CD4-positive, alpha-beta T cell treated with Interleukin-17A for 4 hours (primary cell): ENCODE data around the gene HTRA1.
A peak's percentile ranks its signal among the peaks of the same experiment; 100 is the strongest.

ENCODE experiments used
- DNase-seq: peaks from one replicate; pipeline ENCODE4 v3.0.0-alpha.2; 2020; ENCODE audit warnings: mixed read lengths

The HTRA1 gene

DNA sequence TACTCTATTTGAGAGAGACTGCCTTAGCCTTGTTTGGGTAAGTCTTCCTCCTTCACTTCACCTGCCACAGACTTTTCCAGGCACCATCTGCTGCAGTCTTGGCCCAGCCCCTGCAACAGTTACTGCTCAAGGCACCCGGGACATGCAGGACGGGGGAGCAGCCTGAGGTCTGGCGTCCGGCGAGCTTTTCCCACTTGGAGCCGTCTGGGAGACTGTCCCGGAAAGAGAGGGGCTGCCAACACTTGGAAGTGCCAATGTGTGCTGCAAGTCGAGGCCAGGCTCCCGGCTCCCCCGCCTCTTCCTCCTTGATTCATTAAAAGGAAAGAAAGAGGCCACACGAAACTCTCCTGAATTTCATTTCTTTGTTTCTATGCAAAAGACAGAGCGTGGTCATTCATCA lies 13.7 kb downstream of the HTRA1 start:
- no peak for DNase-seq

DNA sequence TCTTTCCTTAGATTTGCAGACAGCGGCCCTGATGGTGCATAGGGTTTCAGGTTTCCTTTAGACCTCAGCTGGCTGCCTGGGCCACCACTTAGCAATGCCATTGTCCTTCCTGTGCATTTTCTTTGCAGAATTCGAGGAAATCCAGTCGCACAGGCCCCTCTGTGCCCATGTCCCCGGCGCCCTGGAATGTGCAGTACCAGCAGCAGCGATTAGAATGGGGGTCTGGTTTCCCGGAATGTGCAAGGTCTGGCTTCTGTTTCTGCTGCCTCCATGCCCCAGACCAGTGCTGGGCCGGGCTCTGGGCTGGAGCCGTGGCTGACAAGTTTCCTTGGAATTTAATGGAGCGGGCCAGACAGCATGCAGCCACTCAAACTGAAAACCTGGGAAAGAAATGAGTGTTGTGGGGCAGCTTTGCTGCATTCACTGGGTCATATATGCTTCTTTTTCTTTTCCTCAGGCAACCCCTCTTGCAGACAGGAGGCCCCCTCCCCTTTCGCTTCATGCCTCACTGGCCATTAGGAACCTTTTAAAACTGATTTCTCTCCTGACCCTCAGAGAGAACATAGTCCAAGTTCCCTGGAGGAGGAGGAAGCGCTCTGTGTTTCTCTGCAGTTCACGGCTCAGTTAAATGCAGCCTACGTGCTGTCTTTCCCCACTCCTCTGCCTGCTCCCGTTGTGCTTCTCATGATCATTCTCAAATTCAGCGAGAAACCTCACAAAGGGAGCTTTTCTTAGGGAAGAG lies 14.4 kb downstream of the HTRA1 start:
- DNase-seq, result no peak

DNA sequence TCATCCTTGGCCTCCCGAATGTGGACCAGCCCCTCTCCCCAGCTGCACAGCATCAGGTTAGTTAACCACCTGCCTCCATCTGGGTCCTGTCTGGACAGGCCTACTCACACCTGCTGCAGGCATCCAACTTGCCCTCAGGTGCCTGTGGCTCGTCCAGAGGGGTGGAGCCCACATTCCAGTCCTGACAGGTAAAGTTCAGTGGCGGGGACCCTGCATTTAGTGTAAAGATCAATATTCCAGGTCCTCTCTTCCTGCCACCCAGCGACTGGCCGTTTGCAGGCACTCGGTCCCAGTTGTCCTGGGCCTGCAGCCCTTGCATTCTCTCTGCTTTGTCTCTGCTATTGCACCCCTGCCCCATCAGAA lies 15.0 kb downstream of the HTRA1 start:
- DNase-seq, result no peak

DNA sequence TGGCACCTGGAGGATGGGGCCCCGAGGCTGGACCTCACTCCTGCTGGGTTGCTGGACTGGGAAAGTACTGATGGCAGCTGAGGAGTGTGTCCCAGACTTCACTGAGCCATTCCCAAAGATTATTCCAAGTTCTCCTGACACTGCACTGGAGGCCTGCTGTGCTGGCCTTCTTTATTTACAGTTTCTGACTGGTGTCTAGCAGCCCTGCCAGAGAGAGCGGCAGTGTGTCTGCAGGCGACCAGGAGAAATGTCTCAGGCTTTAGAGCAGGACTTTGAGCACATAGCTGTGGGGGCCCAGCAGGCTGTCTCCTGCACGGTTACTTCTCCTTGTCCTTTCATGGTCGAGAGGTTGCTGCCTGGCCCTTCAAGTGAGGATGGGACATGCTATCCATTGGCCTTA lies 16.1 kb downstream of the HTRA1 start:
- no peak for DNase-seq

DNA sequence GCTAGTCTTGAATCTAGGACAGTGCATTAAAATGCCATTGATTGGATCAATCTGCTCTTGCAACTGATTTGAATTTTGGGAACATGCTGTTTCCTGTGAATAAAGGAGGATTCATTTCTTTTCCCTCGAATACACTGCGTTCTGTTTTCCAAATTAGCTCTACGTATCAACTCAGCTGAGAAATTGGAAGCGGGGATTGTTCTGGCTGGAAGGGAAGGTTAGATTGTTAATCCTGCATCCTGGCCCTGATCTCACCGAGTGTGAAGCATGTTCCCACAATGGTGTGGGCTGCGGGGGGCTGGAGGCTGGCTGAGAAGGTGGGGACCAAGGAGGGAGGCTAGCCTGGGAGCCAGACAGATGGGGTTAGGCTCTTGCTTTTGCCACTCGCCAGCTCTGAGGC lies 17.6 kb downstream of the HTRA1 start:
- DNase-seq, result no peak

DNA sequence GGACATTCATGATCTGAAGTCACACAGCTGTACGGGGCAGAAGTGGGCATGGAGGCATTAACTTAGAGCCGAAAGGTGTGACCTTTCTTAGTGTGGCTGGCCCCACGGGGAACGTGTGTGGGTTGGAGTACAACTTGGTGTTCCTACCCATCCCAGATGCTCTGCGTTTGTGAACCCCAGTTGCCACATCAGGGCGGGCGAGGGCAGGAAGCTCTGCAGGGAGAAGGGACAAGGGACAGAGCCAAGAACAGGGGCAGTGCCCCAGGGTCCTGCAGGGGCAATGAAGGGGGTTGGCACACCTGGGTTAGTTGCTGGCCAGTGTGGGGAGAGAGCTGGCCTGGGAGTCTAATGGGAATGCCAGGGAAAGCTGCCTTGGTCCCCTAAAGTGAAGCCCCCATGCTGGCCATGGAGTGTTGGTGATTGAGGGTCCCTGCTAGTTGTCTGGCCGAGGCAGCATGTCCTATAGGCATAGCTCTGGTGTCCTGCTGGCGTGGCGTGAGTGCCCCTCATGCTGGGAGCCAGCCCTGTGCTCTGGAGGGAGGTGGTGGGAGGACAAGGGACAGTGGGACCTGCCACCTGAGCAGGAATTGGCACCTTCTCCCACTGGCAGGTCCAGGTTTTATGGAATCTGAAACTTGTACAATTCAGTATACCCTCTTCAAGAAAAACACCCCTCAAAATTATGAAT lies 18.9 kb downstream of the HTRA1 start:
- no peak for DNase-seq

DNA sequence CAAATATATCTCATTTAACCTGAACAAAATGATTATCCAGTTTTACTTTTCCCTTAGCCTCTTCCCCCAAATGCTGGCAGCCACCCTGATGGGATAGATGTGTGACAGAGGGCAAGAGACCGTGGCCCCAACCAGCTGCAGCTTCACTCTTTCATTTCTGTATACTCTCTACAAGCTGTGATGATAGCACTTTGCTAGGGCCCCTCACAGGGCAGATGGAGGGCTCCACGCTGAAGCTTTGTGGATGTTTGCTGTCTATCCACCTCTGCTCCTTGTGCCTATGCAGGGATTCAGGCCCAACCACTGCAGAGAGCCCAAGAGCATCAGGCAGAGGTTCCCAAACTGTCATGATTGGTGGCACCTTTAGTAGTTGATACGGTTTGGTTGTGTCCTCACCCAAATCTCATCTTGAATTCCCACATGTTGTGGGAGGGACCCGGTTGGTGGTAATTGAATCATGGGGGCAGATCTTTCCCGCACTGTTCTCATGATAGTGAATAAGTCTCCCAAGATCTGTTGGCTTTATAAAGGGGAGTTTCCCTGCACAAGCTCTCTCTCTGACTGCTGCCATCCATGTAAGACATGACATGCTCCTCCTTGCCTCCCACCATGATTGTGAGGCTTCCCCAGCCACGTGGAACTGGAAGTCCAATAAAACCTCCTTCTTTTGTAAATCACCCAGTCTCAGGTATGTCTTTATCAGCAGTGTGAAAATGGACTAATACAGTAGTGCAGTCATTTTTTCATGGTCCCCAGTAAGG lies 20.1 kb downstream of the HTRA1 start:
- DNase-seq, result no peak

DNA sequence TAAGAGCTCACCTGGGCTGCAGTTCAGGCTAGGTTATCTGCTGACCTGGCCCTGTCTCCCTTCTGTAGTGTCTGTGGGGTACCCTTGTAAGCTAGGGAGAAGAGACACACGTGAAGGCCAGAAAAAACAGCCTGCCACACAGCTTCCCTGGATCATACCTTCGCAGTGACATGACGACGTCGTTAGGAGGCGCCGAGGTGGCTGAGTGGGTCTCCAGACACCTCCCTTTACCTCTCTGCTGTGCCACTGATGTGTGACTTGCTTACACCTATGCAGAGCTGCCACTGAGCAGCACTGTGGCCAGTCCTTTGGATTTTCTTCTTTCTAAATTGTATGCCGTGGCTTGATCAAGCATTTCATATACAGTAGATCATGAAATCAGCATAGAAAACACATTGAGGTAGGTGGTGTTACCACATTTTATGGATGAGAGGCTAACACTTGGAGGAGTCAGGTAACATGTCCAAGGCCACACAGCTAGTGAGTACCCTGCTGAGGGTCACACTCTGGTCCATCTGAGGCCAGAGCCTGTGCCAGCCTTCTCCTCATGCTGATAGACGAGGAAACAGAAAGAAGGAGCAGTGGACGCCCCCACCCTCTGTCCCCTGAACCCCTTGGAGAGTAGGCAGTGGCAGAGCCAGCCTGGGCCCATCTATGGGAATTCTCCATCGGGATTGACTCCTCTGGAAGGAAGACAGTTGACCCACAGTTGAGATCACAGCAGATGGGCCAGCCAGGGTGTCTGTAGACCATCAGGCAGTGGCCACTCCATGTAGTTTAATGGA lies 23.1 kb downstream of the HTRA1 start:
- no peak for DNase-seq

DNA sequence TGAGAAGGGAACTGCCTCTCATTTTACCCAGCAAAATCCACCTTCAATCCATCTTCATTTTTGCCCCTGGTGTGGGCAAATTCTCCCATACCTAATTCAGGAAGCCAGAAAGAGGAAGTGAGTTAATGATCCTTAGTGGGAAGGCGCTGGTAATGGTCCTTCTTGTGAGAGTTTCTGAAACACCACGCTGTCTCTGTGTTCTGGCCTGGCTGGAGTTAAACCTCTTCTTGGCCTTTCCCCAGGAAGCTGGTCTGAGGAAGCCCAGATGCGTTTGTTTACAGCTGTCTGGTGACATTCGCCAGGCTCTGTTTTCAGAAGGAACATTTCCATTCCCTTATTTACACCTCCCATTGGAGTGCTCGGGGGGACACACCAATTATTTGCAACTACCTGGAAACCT lies 24.3 kb downstream of the HTRA1 start:
- no peak for DNase-seq

DNA sequence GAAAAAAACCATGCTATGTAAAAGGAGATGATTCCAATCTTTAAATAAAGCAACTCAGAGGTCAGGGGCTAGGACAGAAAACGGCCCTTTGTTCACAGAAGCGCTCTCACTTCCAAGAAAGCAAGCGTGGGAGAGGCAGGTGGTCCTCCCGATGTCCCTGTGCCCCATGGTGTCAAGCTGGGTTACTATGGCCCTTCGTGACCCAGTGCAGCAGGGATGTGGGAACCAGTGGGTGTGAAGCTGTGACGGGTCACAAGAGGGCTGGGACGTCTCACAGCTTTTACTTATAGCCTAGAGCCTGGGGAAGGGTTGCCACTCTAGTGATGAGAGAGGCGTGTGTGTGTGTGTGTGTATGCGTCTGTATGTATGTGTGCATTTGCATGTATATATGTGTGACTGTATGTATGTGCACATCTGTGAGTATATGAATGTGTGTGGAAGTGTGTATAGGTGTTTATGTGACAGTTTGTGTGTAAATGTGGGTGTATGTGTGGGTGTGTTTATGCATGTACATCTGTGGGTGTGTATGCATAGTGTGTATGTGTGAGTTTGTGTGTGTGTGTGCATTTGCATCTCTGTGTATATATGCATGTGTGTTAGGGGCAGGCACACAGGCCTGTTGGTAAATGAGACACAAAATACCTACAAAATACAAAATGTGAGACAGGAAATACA lies 25.2 kb downstream of the HTRA1 start:
- DNase-seq, result no peak

DNA sequence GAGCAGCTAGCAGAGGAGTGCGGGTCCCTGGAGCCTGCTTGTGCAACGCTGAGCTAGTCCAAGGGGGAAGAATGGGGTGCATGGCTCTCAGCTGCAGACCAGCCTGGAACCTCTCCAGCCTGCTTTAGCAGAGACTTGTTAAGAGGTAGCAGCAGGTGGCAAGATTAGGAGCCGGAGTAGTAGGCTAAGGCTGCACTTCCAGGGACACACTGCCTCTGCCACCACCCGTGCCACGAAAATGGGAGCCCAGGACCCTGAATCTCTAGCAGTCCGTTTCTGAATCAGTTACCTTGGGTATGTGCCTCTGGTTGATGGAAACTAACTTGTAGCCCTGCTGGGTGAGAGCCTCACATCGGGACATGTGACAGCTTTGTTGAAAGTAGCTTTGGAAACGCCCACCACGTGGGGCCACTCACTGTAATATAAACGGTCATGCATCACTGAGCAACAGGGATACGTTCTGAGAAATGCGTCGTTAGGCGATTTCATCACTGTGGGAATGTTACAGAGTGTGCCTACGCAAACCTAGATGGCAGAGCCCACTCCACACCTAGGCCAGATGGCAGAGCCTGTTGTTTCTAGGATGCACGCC lies 25.9 kb downstream of the HTRA1 start:
- DNase-seq, result no peak

DNA sequence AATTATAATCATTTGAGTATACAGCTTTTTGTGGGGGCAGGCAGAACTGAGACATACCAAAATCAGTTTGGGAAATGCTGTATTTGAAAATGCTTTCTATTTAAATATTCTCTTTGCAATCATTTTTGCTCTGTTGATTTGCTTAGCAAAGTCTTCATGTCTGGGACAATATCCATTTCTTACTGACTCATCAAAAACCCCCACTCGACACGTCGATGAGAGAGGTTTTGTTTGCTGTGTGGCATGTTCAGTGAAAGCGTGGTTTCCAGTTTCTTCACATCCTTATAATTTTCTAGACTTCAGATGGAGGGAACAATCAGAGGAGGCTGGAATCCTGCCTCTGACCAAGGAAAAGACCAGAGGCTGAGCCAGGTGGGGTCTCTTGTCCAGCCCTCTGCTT lies 28.9 kb downstream of the HTRA1 start:
- DNase-seq, result no peak

DNA sequence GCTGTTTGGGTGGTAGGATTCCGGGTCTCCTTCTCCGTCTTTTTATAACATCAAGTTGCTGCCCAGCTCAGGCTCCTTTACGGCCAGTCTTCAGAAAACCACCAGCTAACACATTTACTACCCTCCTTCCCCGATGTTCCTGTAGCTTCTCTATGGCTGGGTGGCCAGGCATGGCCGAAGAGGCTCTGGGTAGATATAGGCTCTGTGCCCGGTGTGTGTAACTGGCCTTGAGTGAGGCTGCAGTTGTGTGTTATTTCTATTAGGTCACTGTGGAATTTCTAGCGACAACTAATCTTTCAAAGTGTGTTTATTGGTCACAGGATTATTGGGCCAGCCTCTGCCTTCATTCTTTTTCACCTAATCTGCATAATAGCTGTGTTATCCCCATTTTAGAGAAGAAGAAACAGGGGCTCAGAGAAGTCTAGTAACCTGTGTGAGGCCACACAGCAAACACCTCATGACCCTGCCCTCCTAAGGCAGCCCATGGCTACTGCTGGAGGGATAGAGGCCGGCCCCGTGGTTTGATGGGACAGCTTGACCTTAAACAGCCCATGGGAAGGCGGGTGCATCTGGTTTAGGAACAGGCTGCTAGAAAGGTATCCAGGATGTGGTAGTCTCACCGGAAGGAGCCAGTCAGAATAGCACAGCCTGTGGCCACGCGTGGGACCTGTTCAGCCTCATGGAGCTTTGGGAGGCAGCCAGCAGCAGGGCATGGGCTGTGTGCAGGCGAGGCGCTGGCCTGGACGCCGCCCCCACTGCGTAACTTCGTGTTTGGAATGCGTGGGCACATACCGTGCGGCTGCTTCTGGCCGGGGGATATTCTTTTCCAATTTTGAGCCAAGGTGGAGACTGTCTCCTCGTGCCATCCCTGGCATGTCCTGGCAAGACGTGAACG lies 29.7 kb downstream of the HTRA1 start:
- DNase-seq, result peak; percentile 41

DNA sequence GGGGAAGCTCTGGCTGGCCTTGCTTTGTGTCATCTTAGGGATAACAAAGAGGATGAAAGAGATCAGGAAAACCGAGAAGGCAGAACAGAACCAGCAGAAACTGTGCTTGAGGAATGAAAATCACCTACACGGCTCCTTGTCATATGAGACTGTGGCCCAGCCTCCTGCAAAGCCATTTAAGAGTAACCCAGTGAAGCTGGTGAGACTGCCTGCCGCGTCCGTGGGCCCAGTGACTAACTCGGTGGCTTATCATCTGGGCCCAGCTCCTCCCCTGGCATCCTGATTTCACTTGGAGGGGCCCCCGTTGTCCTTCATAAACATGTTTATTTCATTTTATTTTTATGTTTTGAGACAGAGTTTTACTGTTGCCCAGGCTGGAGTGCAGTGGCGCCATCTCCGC lies 30.7 kb downstream of the HTRA1 start:
- peak; percentile 14 for DNase-seq

DNA sequence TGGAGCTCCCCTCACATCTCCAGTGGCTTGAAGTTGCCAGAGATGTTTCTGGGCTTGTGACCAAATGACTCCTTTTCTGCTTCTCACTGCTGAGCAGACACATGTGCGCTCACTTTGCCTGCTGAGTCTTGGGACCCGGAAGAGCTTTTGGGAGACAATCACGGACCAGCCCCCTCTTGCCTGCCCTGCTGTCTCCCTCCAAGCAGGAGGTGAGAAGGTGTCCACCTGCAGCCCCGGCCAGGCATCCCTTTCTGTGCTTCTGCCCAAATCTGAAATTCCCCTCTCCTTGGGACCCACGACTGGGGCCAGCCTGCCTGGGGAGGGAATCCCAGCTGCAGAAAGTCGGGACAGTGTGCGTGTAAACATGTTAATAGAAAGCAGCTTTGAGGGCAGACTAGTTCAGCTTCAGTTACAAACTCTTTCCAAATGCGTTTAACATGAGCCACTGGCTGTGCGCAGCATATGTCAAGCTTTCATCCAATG lies 31.7 kb downstream of the HTRA1 start:
- no peak for DNase-seq

DNA sequence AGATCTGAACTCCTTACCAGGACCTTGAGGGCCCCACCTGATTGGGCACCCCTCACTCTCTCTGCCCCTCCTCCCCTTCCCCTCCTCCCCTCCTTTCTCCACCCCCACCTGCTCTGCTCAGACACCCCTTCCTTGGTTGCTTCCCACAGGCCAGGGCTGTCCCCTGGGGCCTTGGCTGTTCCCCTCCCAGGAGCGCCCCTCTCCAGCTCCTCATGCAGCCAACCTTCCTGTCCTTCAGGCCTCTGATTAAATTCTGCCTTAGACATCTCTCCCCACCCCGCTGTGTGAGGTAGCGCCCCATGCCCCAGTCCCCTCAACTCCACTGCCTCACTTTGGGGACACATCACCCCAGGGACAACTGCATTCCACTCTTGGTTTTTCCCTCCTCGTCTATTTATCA lies 32.4 kb downstream of the HTRA1 start:
- no peak for DNase-seq

DNA sequence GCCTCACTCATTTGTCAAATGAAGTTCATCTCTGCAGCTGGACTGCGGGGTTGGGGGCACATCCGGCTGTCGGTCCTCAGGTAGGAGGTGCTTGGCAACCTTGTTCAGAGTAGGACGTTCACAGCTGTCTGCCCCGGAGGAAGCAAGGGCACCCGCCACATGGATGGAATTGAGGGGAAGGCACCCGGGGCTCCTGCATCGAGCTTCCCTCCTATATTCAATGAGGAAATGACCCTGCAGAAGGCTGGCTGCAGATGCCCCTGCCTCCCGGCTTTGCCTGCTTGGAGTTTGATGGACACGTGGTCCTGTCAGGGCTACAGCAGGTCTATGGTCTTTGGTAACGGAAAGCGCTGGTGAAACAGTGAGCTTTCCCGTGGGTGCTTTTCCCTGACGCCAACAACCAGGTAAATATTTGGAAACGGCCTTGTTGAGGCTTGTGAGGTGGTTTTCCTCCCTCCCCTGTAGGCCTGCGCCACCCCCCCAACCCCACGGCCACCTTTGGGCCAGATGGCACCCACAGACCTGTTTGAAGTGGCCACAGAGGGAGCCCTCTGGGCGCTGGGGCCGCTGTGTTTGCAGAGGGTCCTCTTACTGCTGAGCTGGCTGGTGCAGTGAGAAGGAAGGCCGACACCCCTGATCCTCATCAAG lies 32.9 kb downstream of the HTRA1 start:
- DNase-seq, result no peak

DNA sequence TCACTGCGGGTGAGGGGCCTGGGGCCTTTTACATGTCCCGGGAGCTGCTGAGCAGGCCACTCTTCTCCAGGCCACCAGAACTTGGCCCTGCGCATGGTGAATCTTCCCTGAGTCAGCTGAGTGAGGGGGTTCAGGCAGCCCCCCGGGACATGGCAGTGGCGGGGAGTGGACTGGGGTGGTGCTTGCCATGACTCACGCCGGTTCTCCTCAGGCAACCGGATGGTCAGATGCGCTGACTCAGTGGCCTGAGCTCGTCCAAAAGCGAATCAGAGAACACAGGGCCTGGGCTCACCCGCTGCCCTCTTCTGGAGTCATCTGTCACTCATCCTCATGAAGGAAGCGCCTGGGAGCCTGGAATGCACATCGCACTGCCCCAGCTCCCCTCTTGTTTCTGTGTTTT lies 33.5 kb downstream of the HTRA1 start:
- no peak for DNase-seq

DNA sequence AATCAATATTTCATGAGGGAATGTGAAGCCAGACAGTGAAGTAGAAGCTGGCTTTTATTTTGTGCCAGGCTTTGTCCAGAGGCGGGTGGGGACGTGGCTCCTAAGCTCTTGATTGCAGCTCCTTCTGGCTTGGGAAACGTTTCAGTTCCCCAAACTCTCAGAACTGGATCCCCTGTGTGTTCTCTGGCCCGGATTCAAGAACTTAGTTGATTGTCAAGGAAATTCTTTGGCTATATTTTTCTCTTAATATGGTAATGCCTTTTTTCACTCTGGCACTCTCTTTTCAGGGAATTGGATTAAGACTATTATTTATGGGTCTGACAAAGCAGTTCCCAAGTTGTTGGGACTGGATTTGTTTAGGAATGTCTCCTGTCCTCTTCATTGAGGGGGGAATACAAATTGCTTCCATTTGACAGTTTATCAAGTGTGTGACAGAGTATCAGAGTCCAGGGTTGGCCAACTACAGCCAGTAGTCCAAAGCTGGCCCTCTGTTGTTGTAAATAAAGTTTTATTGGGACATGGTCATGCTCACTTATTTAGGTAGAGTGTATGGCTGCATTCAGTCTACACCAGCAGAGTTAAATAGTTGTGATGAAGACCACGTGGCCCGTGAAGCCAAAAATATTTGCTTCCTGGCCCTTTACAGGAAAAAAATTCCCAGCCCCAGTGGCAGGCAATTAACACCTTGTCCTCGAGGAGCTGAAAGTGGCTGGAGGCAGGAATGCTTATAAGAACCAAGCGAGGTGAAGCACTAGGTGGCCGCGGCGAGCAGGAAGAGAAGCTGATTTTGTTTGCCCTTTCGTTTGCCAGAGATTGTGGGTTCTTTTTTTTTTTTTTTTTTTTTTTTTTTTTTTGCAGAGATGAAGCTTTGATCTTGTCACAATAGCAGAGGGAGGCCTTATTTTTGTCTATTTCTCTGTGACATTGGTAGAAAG lies 34.3 kb downstream of the HTRA1 start:
- peak; percentile 39 for DNase-seq
